ENCODE data around the gene SIRPA. TPM values are rescaled to one million over a fixed set of nuclear protein-coding genes. Genes with fewer than 3 reads are reported as not detected.
A peak's percentile ranks its signal among the peaks of the same experiment; 100 is the strongest.

Gene SIRPA
- total and polyA plus RNA-seq, 2 experiments from 2014 or later = 16.0 to 18.6 TPM

- 92% methylated on average over 1 of the region's 1 CpG for WGBS (ENCODE audit: low lambda C conversion rate, missing lambda C conversion rate)
- Histone ChIP-seq H3K27ac (no peak overlapping the region), H4K20me1 (ENCODE audit: insufficient read depth, poor library complexity, severe bottlenecking) (no peaks in the 10 kb centered on the region), H3K9me2 (replicated peaks; ENCODE audit: insufficient read depth) (no peaks in the 10 kb centered on the region), H3K4me3 (no peak overlapping the region), H3K79me2 (peaks cover 10% of the 10 kb centered on the region), H3K4me2 (no peak overlapping the region), H3K9me3 (ENCODE audit: low read depth) (no peaks in the 10 kb centered on the region), H2AFZ (no peak overlapping the region), H3K4me1 (ENCODE audit: insufficient read depth) (peaks cover 12% of the 10 kb centered on the region), H3K36me3 (replicated peaks; ENCODE audit: insufficient read depth, low read depth) (no peaks in the 10 kb centered on the region), H3K27me3 (no peaks in the 10 kb centered on the region)
- no peak for TF ChIP-seq CTCF (IDR thresholded peaks at IDR 0.05; ENCODE audit: poor library complexity)
- no peak for TF ChIP-seq EZH2 (IDR thresholded peaks at IDR 0.05; ENCODE audit: borderline replicate concordance)
- TF ChIP-seq EZH2phosphoT487 (IDR thresholded peaks at IDR 0.05; ENCODE audit: low read depth, severe bottlenecking, unreplicated experiment) = no peak
- DNase-seq (ENCODE audit: low spot score) = no peak
These were observed 3.2 kb upstream of the SIRPA start for GRCh38 chr20:1892119-1892385.

- Histone ChIP-seq H3K9me2 (replicated peaks; ENCODE audit: insufficient read depth) (no peaks in the 10 kb centered on the region), H3K4me2 (peak overlapping the region; percentile 98), H3K36me3 (replicated peaks; ENCODE audit: insufficient read depth, low read depth) (no peaks in the 10 kb centered on the region), H4K20me1 (ENCODE audit: insufficient read depth, poor library complexity, severe bottlenecking) (no peaks in the 10 kb centered on the region), H3K4me3 (peak overlapping the region; percentile 82), H3K27ac (peak overlapping the region; percentile 95), H3K79me2 (peaks cover 16% of the 10 kb centered on the region), H3K9me3 (ENCODE audit: low read depth) (no peaks in the 10 kb centered on the region), H3K27me3 (no peaks in the 10 kb centered on the region), H3K4me1 (ENCODE audit: insufficient read depth) (peaks cover 18% of the 10 kb centered on the region), H2AFZ (peak overlapping the region; percentile 90)
- TF ChIP-seq CTCF (IDR thresholded peaks at IDR 0.05; ENCODE audit: poor library complexity) = no peak
- TF ChIP-seq EZH2phosphoT487 (IDR thresholded peaks at IDR 0.05; ENCODE audit: low read depth, severe bottlenecking, unreplicated experiment) = no peak
- no peak for TF ChIP-seq EZH2 (IDR thresholded peaks at IDR 0.05; ENCODE audit: borderline replicate concordance)
- no peak for DNase-seq (ENCODE audit: low spot score)
- WGBS (ENCODE audit: low lambda C conversion rate, missing lambda C conversion rate) = 19% methylated on average over 41 of the region's 54 CpGs
These were observed 1.3 kb upstream of the SIRPA start for GRCh38 chr20:1893721-1894470.

GRCh38 chr20:1894471-1894950 lies 696 bp upstream of the SIRPA start:
- Histone ChIP-seq H4K20me1 (ENCODE audit: insufficient read depth, poor library complexity, severe bottlenecking) (no peaks in the 10 kb centered on the region), H3K4me2 (peak overlapping the region; percentile 98), H3K27me3 (no peaks in the 10 kb centered on the region), H3K9me3 (ENCODE audit: low read depth) (no peaks in the 10 kb centered on the region), H3K36me3 (replicated peaks; ENCODE audit: insufficient read depth, low read depth) (no peaks in the 10 kb centered on the region), H3K79me2 (peaks cover 22% of the 10 kb centered on the region), H3K27ac (peak overlapping the region; percentile 95), H3K4me3 (peak overlapping the region; percentile 82), H2AFZ (peak overlapping the region; percentile 90), H3K9me2 (replicated peaks; ENCODE audit: insufficient read depth) (no peaks in the 10 kb centered on the region), H3K4me1 (ENCODE audit: insufficient read depth) (peaks cover 18% of the 10 kb centered on the region)
- DNase-seq (ENCODE audit: low spot score) = peak; percentile 87
- TF ChIP-seq EZH2phosphoT487 (IDR thresholded peaks at IDR 0.05; ENCODE audit: low read depth, severe bottlenecking, unreplicated experiment) (no peak), CTCF (IDR thresholded peaks at IDR 0.05; ENCODE audit: poor library complexity) (no peak)
- 1% methylated on average over 14 of the region's 70 CpGs for whole genome bisulfite sequencing (ENCODE audit: low lambda C conversion rate, missing lambda C conversion rate)
